Activated T-helper 1 cell treated with anti-CD3 and anti-CD28 coated beads, Interleukin-12 subunit alpha, Interleukin-12 subunit beta, Interleukin-2, Interleukin-4 antibody, amounts not matched to agents 30 ng/mL and 10 ng/mL and 1 ng/mL, durations not matched to agents 14 hours and 24 hours and 36 hours (primary cell): ENCODE measurements around the gene ZC3HAV1L. TPM values are rescaled to one million over a fixed set of nuclear protein-coding genes. Genes with fewer than 3 reads are reported as not detected.
"Not testable (repeated sequence)": the region's sequence is repeated elsewhere in the genome, so short reads cannot be mapped to it uniquely, and the experiment has no call there.

Experiments used
- DNase-seq: peaks from one replicate; pipeline ENCODE4 v3.0.0; 2021; ENCODE audit warnings: low spot score
- H3K27ac Mint-ChIP-seq: one replicate; pipeline ENCODE4 v1.8.0; 2021; ENCODE audit warnings: mild to moderate bottlenecking, mixed read lengths
- H3K27me3 Mint-ChIP-seq: one replicate; pipeline ENCODE4 v1.8.0; 2022; ENCODE audit warnings: mild to moderate bottlenecking, moderate library complexity, mixed read lengths; ENCODE audit not compliant: insufficient read depth
- H3K36me3 Mint-ChIP-seq: one replicate; pipeline ENCODE4 v1.8.0; 2021; ENCODE audit warnings: low read depth, mixed read lengths
- H3K4me1 Mint-ChIP-seq: one replicate; pipeline ENCODE4 v1.8.0; 2021; ENCODE audit warnings: low read depth, mixed read lengths
- H3K4me3 Mint-ChIP-seq: one replicate; pipeline ENCODE4 v1.8.0; 2021; ENCODE audit warnings: mild to moderate bottlenecking, moderate library complexity, mixed read lengths
- H3K9me3 Mint-ChIP-seq: one replicate; pipeline ENCODE4 v1.8.0; 2021; ENCODE audit warnings: mixed read lengths
- intact Hi-C: fragments of 100-400 bp; cut with micrococcal nuclease; formaldehyde crosslinking; loops from one replicate; pipeline ENCODE4 v1.15.1; 2024
- total RNA-seq: library from RNA; stranded (reverse); gene quantifications from 2 replicates; pipeline ENCODE4 v1.2.3, GENCODE V29; 2022

The ZC3HAV1L gene
- total RNA-seq, 1 donor from 2014 or later = 29.6 TPM

DNA sequence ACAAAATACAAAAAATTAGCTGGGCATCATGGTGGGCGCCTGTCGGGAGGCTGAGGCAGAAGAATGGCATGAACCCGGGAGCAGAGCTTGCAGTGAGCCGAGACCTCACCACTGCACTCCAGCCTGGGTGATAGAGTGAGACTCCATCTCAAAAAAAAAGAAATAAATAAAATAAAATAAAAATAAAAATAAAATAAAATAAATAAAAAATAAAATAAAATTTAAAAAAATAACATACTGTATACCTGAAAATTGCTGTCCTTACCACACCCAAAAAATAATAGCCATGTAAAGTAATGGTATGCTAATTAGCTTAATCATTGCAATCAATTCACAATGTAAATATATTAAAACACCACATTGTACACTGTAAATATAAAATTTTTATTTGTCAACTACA lies 3.4 kb downstream of the ZC3HAV1L start:
- peaks cover 47% of the 10 kb centered on the region for H3K4me1 Mint-ChIP-seq
- no peak for DNase-seq
- intact Hi-C loops = no loop called here
- no peak overlapping the region for H3K27ac Mint-ChIP-seq
- H3K4me3 Mint-ChIP-seq = no peak overlapping the region
- peaks cover 38% of the 10 kb centered on the region for H3K36me3 Mint-ChIP-seq
- H3K27me3 Mint-ChIP-seq = no peaks in the 10 kb centered on the region
- H3K9me3 Mint-ChIP-seq = no peaks in the 10 kb centered on the region

GRCh38 chr7:139029353-139029752 lies 6.5 kb downstream of the ZC3HAV1L start:
- peaks cover 64% of the 10 kb centered on the region for H3K36me3 Mint-ChIP-seq
- no peaks in the 10 kb centered on the region for H3K9me3 Mint-ChIP-seq
- peaks cover 35% of the 10 kb centered on the region for H3K4me1 Mint-ChIP-seq
- no peaks in the 10 kb centered on the region for H3K27me3 Mint-ChIP-seq
- no peak for DNase-seq
- intact Hi-C loops = no loop called here
- H3K4me3 Mint-ChIP-seq = no peak overlapping the region
- H3K27ac Mint-ChIP-seq = no peak overlapping the region

DNA sequence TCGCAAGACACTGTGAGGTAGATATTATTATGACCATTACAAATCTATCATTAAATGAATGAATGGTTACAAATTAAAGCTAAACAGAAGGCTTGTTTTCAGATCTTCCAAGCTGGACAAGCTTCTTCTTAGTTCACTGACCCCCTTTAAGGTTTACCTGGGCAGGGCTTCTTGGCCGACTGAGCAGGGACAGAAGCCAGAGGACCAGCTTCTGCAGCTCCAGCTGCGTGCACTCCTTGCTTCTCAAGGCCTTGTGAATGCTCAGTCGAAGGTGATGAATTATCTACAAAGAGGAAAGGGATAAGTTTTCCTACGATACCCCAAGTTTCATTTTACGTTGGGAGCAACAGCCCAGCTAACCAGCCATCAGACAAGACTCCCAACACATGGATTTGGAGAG lies 9.3 kb downstream of the ZC3HAV1L start:
- DNase-seq = no peak
- no peak overlapping the region for H3K27ac Mint-ChIP-seq
- peaks cover 65% of the 10 kb centered on the region for H3K36me3 Mint-ChIP-seq
- peaks cover 22% of the 10 kb centered on the region for H3K4me1 Mint-ChIP-seq
- no peak overlapping the region for H3K4me3 Mint-ChIP-seq
- H3K9me3 Mint-ChIP-seq = no peaks in the 10 kb centered on the region
- intact Hi-C loops = no loop called here
- H3K27me3 Mint-ChIP-seq = no peaks in the 10 kb centered on the region

DNA sequence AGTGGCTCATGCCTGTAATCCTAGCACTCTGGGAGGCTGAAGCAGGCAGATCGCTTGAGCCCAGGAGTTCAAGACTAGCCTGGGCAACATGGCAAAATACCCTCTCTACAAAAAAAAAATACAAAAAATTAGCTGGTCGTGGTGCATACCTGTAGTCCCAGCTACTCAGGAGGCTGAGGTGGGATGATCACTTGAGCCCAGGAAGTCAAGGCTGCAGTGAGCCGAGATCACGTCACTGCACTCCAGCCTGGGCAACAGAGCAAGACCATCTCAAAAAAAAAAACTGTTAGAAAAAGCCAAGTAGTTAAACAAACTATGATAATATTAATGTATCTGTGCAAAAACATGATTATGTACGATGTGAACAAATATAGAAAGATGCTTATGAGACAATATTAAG lies 10.0 kb downstream of the ZC3HAV1L start:
- Mint-ChIP-seq H3K36me3 (peaks cover 60% of the 10 kb centered on the region), H3K4me1 (peaks cover 22% of the 10 kb centered on the region)
- intact Hi-C loops, DNase-seq, H3K9me3 Mint-ChIP-seq, H3K27me3 Mint-ChIP-seq, H3K4me3 Mint-ChIP-seq, H3K27ac Mint-ChIP-seq: not testable (repeated sequence)

DNA sequence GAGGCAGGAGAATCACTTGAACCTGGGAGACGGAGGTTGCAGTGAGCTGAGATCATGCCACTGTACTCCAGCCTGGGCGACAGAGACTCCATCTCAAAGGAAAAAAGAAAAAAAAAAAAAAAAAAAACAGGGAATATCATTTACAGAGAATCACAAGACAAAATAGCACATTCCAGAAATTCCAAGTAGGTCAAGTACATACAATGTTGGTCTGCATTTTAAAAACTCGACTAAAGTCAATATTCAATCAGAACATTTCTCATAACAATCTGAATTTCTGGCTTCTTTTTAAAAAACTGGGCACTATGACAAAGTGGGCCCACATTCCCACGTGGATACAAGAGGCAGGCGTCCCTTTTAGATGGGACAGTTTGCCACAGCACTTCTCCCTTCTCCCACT lies 12.8 kb downstream of the ZC3HAV1L start:
- Mint-ChIP-seq H3K36me3 (peaks cover 43% of the 10 kb centered on the region), H3K4me1 (peaks cover 9% of the 10 kb centered on the region), H3K27ac (no peak overlapping the region), H3K4me3 (no peak overlapping the region), H3K27me3 (no peaks in the 10 kb centered on the region), H3K9me3 (no peaks in the 10 kb centered on the region)
- intact Hi-C loops = no loop called here
- DNase-seq = no peak

DNA sequence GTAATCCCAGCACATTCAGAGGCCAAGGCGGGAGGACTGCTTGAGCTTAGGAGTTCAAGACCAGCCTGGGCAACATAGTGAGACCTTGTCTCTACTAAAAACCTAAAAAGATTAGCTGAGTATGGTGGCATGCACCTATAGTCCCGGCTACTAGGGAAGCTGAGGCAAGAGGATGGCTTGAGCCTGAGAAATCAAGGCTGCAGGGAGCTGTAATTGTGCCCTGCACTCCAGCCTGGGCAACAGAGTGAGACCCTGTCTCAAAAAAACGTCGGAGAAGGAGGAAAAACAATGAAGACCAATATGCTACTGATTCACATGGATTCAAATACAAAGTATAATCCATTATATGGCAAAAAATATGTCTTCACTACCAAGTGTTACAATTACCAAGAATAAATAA lies 13.6 kb downstream of the ZC3HAV1L start:
- Mint-ChIP-seq H3K4me3 (no peak overlapping the region), H3K36me3 (peaks cover 38% of the 10 kb centered on the region), H3K4me1 (peaks cover 8% of the 10 kb centered on the region), H3K27me3 (no peaks in the 10 kb centered on the region), H3K27ac (no peak overlapping the region), H3K9me3 (no peaks in the 10 kb centered on the region)
- DNase-seq = no peak
- intact Hi-C loops = no loop called here

DNA sequence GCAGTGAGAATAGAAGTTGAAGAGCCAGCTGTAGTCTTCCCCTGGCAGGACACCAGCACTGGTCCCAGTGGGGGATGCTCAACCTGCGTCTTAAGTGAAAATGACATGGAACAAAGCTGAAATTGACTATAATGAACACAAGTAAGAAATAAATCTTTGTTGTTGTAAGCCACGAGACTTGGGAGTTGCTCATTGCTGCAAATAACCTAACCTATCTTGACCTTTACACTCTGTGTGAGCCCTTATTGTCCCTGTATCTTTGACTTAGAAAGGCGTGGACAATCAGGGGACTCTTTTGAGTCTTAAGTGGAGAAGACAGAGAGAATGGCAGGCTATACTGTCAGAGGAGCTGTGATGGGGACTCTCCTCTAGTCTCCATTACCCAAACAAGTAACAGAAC lies 16.9 kb downstream of the ZC3HAV1L start:
- Mint-ChIP-seq H3K27ac (no peak overlapping the region), H3K4me1 (peaks cover 7% of the 10 kb centered on the region), H3K9me3 (no peaks in the 10 kb centered on the region), H3K36me3 (peaks cover 13% of the 10 kb centered on the region), H3K4me3 (no peak overlapping the region), H3K27me3 (peaks cover 5% of the 10 kb centered on the region)
- intact Hi-C loops = no loop called here
- no peak for DNase-seq

GRCh38 chr7:139016931-139017511 lies 18.8 kb downstream of the ZC3HAV1L start:
- H3K9me3 Mint-ChIP-seq = no peaks in the 10 kb centered on the region
- H3K27me3 Mint-ChIP-seq = peaks cover 11% of the 10 kb centered on the region

DNA sequence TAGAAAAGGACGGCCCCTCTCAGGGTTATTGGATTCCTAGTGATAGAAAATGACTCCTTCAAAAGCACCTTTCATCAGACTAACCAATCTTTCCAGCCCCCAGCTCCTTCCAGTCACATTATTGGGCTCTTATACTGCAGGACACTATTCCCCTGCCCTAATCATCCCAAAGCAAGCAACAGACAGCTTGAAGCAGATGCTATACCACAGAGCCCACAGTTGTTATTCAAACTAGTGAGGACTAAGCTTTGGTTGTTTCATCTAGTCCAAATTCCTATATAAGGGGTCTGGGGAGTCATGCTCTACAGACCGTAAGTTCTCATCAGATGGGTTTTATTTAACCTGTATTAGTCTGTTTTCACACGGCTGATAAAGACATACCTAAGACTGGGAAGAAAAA lies 24.5 kb downstream of the ZC3HAV1L start:
- no peaks in the 10 kb centered on the region for H3K4me1 Mint-ChIP-seq
- intact Hi-C loops = no loop called here
- peaks cover 16% of the 10 kb centered on the region for H3K27me3 Mint-ChIP-seq
- H3K9me3 Mint-ChIP-seq = no peaks in the 10 kb centered on the region
- H3K4me3 Mint-ChIP-seq = no peak overlapping the region
- no peak for DNase-seq
- H3K27ac Mint-ChIP-seq = no peak overlapping the region
- no peaks in the 10 kb centered on the region for H3K36me3 Mint-ChIP-seq

More at GRCh38 chr7:139016931-139017511, 18.8 kb downstream of the ZC3HAV1L start:
- H3K4me3 Mint-ChIP-seq = no peak overlapping the region
- DNase-seq = peak; percentile 52
- peaks cover under 1% of the 10 kb centered on the region for H3K36me3 Mint-ChIP-seq
- intact Hi-C loops = loop anchor here (1.0 to 2.0 kb wide), 4 partner anchors 18 to 131 kb away; no protein-coding TSS in a partner anchor
- H3K4me1 Mint-ChIP-seq = peaks cover 7% of the 10 kb centered on the region
- no peak overlapping the region for H3K27ac Mint-ChIP-seq

DNA sequence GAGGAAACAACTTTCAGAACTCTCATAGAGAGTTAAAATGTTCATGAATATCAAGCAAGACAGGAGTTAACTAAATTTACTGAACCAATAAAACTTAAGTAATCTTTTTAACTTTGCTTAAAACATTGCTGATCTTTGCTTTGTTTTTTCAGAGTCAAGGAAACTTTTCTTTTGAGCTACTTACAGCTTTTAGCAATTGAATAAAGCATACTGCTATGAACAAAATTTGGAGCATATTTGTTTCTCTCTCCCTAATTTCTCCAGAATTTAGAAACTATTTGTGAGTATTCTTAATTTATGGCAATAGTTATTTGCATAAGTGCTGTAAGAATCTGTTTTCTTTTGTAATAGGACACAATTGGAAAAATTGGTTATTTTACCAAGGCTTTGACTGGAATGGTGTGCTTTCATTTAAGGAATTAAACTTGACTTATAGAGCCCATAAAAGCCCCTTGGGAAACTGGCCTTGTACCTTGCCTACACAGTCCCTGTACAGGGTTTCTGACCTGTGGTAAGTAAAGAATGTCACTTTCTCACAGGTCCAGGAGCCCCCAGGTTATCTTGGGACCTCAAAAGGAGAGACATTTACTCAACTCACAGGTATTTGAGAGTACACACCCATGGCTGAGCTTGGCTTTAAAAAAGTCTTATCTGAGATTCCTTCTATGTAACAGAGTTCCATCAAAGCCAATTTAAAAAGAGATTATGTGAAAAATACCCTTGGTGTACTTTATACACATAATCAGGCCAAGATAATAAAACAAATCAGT lies 31.3 kb downstream of the ZC3HAV1L start:
- H3K9me3 Mint-ChIP-seq = peaks cover 26% of the 10 kb centered on the region
- no peaks in the 10 kb centered on the region for H3K4me1 Mint-ChIP-seq
- no peak for DNase-seq
- H3K27ac Mint-ChIP-seq = no peak overlapping the region
- H3K27me3 Mint-ChIP-seq = peaks cover 14% of the 10 kb centered on the region
- no peak overlapping the region for H3K4me3 Mint-ChIP-seq
- intact Hi-C loops = no loop called here
- H3K36me3 Mint-ChIP-seq = no peaks in the 10 kb centered on the region

- H3K27ac Mint-ChIP-seq = no peak overlapping the region
- H3K27me3 Mint-ChIP-seq = peaks cover 24% of the 10 kb centered on the region
- no peak for DNase-seq
- intact Hi-C loops = no loop called here
- H3K4me3 Mint-ChIP-seq = no peak overlapping the region
- H3K9me3 Mint-ChIP-seq = peaks cover 12% of the 10 kb centered on the region
- no peaks in the 10 kb centered on the region for H3K36me3 Mint-ChIP-seq
- no peaks in the 10 kb centered on the region for H3K4me1 Mint-ChIP-seq
Measured at GRCh38 chr7:138999414-138999813, 36.4 kb downstream of the ZC3HAV1L start.

DNA sequence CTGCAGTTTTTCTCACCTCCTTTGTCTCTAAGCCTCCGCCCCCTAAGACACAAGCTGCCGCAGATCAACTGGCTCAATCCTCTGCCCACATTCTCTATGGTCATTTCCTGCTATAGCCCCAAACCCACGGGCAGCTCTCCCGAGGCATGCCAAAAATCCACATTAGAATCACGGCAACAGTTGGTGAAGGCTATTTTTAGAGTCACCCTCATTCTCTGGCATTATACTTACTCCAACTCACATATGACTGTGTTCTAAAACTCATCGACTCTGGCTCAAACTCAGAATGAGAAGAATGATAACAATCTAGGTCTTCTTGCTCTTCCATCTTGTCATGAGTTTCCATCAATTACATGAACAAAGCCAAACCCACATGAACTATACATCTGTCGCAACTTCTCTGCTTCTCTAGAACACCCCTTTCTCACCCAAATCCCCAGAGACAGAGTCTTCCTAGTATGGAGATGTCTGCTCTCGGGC lies 43.8 kb downstream of the ZC3HAV1L start:
- H3K4me1 Mint-ChIP-seq = no peaks in the 10 kb centered on the region
- H3K27ac Mint-ChIP-seq = no peak overlapping the region
- no peaks in the 10 kb centered on the region for H3K36me3 Mint-ChIP-seq
- intact Hi-C loops = no loop called here
- DNase-seq = no peak
- no peak overlapping the region for H3K4me3 Mint-ChIP-seq
- peaks cover 35% of the 10 kb centered on the region for H3K27me3 Mint-ChIP-seq
- H3K9me3 Mint-ChIP-seq = peaks cover 9% of the 10 kb centered on the region

- peaks cover 33% of the 10 kb centered on the region for H3K27me3 Mint-ChIP-seq
- no peaks in the 10 kb centered on the region for H3K4me1 Mint-ChIP-seq
- H3K36me3 Mint-ChIP-seq = no peaks in the 10 kb centered on the region
- H3K4me3 Mint-ChIP-seq = no peak overlapping the region
- no peak overlapping the region for H3K27ac Mint-ChIP-seq
- DNase-seq = no peak
- peaks cover 9% of the 10 kb centered on the region for H3K9me3 Mint-ChIP-seq
- intact Hi-C loops = no loop called here
Measured at GRCh38 chr7:138987686-138988085, 48.2 kb downstream of the ZC3HAV1L start.
